ENCODE data around the gene GABBR2. TPM values are rescaled to one million over a fixed set of nuclear protein-coding genes. Genes with fewer than 3 reads are reported as not detected.

Gene GABBR2
- polyA plus RNA-seq, 1 of the 3 experiments (the other 2 are of a cell fraction) = not detected

DNA sequence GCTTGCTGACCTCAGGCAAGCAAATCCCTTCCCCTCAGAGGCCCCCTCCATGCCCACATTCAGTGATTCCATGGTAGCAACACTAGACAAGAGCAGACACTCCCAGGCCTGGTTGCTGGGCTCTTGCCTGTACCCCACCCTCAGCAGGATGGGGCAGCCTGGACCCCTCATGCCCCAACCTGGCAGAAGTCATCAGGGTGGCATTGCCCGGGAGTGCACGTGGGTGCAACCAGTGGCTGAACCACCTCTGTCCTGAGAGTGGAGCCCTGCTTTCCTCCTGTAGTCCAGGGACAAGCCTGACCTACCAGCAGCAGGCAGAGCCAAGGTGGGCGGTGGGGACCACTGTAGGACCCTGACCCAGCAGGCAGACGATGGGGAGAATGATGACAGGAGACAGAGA lies 387.5 kb downstream of the GABBR2 start:
- no peak for DNase-seq
- no peak overlapping the region for H3K27ac ChIP-seq (ENCODE audit: low read depth in 2 of 2, low read length in 1 of 2)
- ChIA-PET POLR2A (no interaction called here), CTCF (interaction anchor here (1.0 kb wide), 1 partner anchor 454 kb away, joined by 4 read pairs; no protein-coding TSS in a partner anchor)
- 61% methylated on average over 2 of the region's 4 CpGs for WGBS (ENCODE audit: low lambda C conversion rate)
- peaks cover 7 to 16% of the 10 kb centered on the region in 2 experiments; a peak in 2 of 4 replicates for H3K4me1 ChIP-seq (ENCODE audit: control insufficient read depth in 1 of 2, insufficient read depth in 2 of 2, low read depth in 1 of 2, low read length in 1 of 2)
- no peaks in the 10 kb centered on the region for H3K79me2 ChIP-seq (ENCODE audit: insufficient read depth)
- TF ChIP-seq FOSL2 (IDR thresholded peaks at IDR 0.05; ENCODE audit: borderline replicate concordance, low read depth) (no peak), ELF1 (IDR thresholded peaks at IDR 0.05) (no peak), CHD2 (IDR thresholded peaks at IDR 0.05; ENCODE audit: low read length, partially characterized antibody) (no peak), ZBTB33 (IDR thresholded peaks at IDR 0.05; ENCODE audit: borderline replicate concordance, low read depth) (no peak), MXI1 (IDR thresholded peaks at IDR 0.05; ENCODE audit: low read depth, low read length) (no peak), TAF1 (IDR thresholded peaks at IDR 0.05; ENCODE audit: borderline replicate concordance, low read depth, low read length) (no peak), RFX5 (IDR thresholded peaks at IDR 0.05; ENCODE audit: low read length) (no peak), RAD21 (IDR thresholded peaks at IDR 0.05; ENCODE audit: low read length) (no peak), JUND (IDR thresholded peaks at IDR 0.05) (no peak), MEF2A (IDR thresholded peaks at IDR 0.05; ENCODE audit: borderline replicate concordance, low read depth) (no peak), TEAD4 (IDR thresholded peaks at IDR 0.05; ENCODE audit: borderline replicate concordance, insufficient read depth) (no peak), GATA2 (CRISPR knock-in tag; IDR thresholded peaks at IDR 0.05) (no peak), RCOR1 (IDR thresholded peaks at IDR 0.05; ENCODE audit: low read length) (no peak), TCF12 (IDR thresholded peaks at IDR 0.05) (no peak)
- TF ChIP-seq, protein P1, sequence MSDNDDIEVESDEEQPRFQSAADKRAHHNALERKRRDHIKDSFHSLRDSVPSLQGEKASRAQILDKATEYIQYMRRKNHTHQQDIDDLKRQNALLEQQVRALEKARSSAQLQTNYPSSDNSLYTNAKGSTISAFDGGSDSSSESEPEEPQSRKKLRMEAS (IDR thresholded peaks at IDR 0.05; ENCODE audit: low read depth) = no peak
- TF ChIP-seq, protein P2, sequence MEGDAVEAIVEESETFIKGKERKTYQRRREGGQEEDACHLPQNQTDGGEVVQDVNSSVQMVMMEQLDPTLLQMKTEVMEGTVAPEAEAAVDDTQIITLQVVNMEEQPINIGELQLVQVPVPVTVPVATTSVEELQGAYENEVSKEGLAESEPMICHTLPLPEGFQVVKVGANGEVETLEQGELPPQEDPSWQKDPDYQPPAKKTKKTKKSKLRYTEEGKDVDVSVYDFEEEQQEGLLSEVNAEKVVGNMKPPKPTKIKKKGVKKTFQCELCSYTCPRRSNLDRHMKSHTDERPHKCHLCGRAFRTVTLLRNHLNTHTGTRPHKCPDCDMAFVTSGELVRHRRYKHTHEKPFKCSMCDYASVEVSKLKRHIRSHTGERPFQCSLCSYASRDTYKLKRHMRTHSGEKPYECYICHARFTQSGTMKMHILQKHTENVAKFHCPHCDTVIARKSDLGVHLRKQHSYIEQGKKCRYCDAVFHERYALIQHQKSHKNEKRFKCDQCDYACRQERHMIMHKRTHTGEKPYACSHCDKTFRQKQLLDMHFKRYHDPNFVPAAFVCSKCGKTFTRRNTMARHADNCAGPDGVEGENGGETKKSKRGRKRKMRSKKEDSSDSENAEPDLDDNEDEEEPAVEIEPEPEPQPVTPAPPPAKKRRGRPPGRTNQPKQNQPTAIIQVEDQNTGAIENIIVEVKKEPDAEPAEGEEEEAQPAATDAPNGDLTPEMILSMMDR (IDR thresholded peaks at IDR 0.05) = no peak
- TF ChIP-seq, protein P3, sequence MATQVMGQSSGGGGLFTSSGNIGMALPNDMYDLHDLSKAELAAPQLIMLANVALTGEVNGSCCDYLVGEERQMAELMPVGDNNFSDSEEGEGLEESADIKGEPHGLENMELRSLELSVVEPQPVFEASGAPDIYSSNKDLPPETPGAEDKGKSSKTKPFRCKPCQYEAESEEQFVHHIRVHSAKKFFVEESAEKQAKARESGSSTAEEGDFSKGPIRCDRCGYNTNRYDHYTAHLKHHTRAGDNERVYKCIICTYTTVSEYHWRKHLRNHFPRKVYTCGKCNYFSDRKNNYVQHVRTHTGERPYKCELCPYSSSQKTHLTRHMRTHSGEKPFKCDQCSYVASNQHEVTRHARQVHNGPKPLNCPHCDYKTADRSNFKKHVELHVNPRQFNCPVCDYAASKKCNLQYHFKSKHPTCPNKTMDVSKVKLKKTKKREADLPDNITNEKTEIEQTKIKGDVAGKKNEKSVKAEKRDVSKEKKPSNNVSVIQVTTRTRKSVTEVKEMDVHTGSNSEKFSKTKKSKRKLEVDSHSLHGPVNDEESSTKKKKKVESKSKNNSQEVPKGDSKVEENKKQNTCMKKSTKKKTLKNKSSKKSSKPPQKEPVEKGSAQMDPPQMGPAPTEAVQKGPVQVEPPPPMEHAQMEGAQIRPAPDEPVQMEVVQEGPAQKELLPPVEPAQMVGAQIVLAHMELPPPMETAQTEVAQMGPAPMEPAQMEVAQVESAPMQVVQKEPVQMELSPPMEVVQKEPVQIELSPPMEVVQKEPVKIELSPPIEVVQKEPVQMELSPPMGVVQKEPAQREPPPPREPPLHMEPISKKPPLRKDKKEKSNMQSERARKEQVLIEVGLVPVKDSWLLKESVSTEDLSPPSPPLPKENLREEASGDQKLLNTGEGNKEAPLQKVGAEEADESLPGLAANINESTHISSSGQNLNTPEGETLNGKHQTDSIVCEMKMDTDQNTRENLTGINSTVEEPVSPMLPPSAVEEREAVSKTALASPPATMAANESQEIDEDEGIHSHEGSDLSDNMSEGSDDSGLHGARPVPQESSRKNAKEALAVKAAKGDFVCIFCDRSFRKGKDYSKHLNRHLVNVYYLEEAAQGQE (IDR thresholded peaks at IDR 0.05; ENCODE audit: low read depth, low read length) = no peak
- H3K9me2 ChIP-seq = no peaks in the 10 kb centered on the region
- H3K9ac ChIP-seq = no peak overlapping the region
- H4K20me1 ChIP-seq (ENCODE audit: insufficient read depth) = no peaks in the 10 kb centered on the region
- H3K27me3 ChIP-seq (ENCODE audit: insufficient read depth) = no peaks in the 10 kb centered on the region
- H3K4me3 ChIP-seq (ENCODE audit: low read depth in 2 of 2, low read length in 1 of 2) = no peak overlapping the region
- no peaks in the 10 kb centered on the region for H3F3A ChIP-seq (replicated peaks; ENCODE audit: insufficient read depth)
- H3K4me2 ChIP-seq = no peak overlapping the region
- no peaks in the 10 kb centered on the region for H3K36me3 ChIP-seq (replicated peaks in 1 of 2; ENCODE audit: control insufficient read depth in 1 of 2, insufficient read depth in 2 of 2, low read length in 1 of 2)
- no peak overlapping the region for H2AFZ ChIP-seq (ENCODE audit: low read depth)
- H3K9me3 ChIP-seq = no peaks in the 10 kb centered on the region
